Esophagus squamous epithelium (tissue), 5 donors: Measurements from ENCODE around the gene VIM. TPM values are rescaled to one million over a fixed set of nuclear protein-coding genes. Genes with fewer than 3 reads are reported as not detected.
"Not testable (repeated sequence)": the region's sequence is repeated elsewhere in the genome, so short reads cannot be mapped to it uniquely, and the experiment has no call there.

Experiments used
- DNase-seq: peaks from one replicate; lab custom pipeline; 2025; lab: John Stamatoyannopoulos, UW
- H3K27ac ChIP-seq, 4 donors: fragments of 200-600 bp; sonication (generic); one replicate each; pipeline ENCODE4 v1.5.1; 2016 to 2019; ENCODE audit warnings: mild to moderate bottlenecking in 1 of 4
- H3K27me3 ChIP-seq, 4 donors: fragments of 200-600 bp; sonication (generic); 1 replicate in 3 of 4; 2 replicates in 1 of 4; pipeline versions ENCODE4 v1.5.1 to v1.6.0; 2017 to 2021; ENCODE audit warnings: antibody characterized with exemption in 1 of 4
- H3K36me3 ChIP-seq, 3 donors: fragments of 200-600 bp; sonication (generic); one replicate each; pipeline ENCODE4 v1.5.1; 2016 to 2019
- H3K4me1 ChIP-seq, 3 donors: fragments of 200-600 bp; sonication (generic); one replicate each; pipeline ENCODE4 v1.5.1; 2017 to 2019
- H3K4me3 ChIP-seq, 4 donors: fragments of 200-600 bp; sonication (generic); 1 replicate in 3 of 4; 2 replicates in 1 of 4; pipeline ENCODE4 v1.5.1; 2016 to 2019; ENCODE audit warnings: mild to moderate bottlenecking in 2 of 4, moderate library complexity in 1 of 4
- H3K9me3 ChIP-seq, 3 donors: fragments of 200-600 bp; sonication (generic); one replicate each; pipeline ENCODE4 v1.5.1; 2016 to 2019
- CTCF ChIP-seq, 6 experiments: fragments of 450-650 bp in 4 of 6; fragments of 200-600 bp in 2 of 6; sonication (generic) in 2 of 6; IDR thresholded peaks; one replicate each; pipeline ENCODE4 v1.5.1; 2016 to 2019; ENCODE audit warnings: antibody characterized with exemption in 6 of 6, mild to moderate bottlenecking in 4 of 6, moderate library complexity in 4 of 6
- POLR2A ChIP-seq, 4 donors: fragments of 450-650 bp; IDR thresholded peaks; one replicate each; pipeline ENCODE4 v1.6.1; 2017; ENCODE audit warnings: antibody characterized with exemption in 4 of 4, mild to moderate bottlenecking in 4 of 4, moderate library complexity in 3 of 4
- WGBS, 2 donors: methylation state at CpG; one replicate each; pipeline ENCODE4 v1.1.5; 2018; 5-methylcytosine and 5-hydroxymethylcytosine counted together
- intact Hi-C: fragments of 100-400 bp; cut with DNase I; formaldehyde crosslinking; loops from one replicate; pipeline ENCODE4 v1.15.0; 2022
- total RNA-seq, 4 donors: library from RNA; depleted of rRNA; stranded (reverse); fragments of >200 nt; gene quantifications; one replicate each; pipeline ENCODE4 v1.1.0, GENCODE V29; 2016
- donor health status: DM: yes; HTN: yes; CAD: no.

Gene VIM
- total RNA-seq, 4 donors from 2014 or later: 55.2 to 1,252 (median 375) TPM

DNA sequence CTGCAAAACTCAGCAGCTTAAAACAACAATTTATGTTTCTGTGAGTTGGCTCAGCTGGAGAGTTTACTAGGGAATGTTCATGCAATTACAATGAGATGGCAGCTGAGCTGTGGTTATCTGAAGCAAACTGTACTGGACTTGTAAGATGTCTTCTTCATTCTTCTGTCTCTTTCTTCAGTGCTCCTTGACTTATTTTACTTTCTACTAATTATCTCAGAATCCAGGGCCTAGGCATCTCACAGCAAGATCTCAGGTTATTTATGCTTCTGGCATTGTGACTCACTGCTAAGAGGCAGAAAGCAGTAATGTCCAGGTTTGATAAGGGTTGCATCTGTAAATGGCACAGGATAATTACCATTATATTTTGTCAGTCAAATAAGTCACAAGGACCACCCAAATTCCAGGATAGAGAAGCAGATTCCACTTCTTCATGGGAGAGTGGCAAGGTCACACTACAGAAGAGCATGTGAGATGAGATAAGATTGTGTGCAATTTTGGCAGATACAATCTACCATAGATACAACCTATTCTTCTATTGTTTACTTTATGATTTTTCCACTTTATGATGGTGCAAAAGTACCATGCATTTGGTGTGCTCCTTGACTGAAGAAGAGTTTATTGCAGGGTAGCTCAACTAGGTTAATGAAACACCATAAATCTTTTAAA is 16.8 kb downstream of the VIM start:
- TF ChIP-seq CTCF (IDR thresholded peaks at IDR 0.05) (no peak), POLR2A (IDR thresholded peaks at IDR 0.05) (no peak)
- intact Hi-C loops: no loop called here

GRCh38 chr10:17247210-17247609 is 19.2 kb downstream of the VIM start:
- H3K36me3 ChIP-seq: no peaks in the 10 kb centered on the region
- intact Hi-C loops: no loop called here
- no peak overlapping the region for H3K27ac ChIP-seq
- no peaks in the 10 kb centered on the region for H3K27me3 ChIP-seq
- TF ChIP-seq POLR2A (IDR thresholded peaks at IDR 0.05) (no peak), CTCF (IDR thresholded peaks at IDR 0.05) (no peak)
- 50 to 60% methylated on average over 1 of the region's 1 CpG for WGBS, 2 donors
- no peaks in the 10 kb centered on the region for H3K9me3 ChIP-seq
- no peak overlapping the region for H3K4me3 ChIP-seq
- DNase-seq: no peak
- no peaks in the 10 kb centered on the region for H3K4me1 ChIP-seq

More for the DNA sequence above, 16.8 kb downstream of the VIM start:
- DNase-seq: no peak
- H3K9me3 ChIP-seq: no peaks in the 10 kb centered on the region
- H3K4me1 ChIP-seq: no peaks in the 10 kb centered on the region
- H3K4me3 ChIP-seq: no peak overlapping the region
- no peaks in the 10 kb centered on the region for H3K27me3 ChIP-seq
- no peak overlapping the region for H3K27ac ChIP-seq
- no peaks in the 10 kb centered on the region for H3K36me3 ChIP-seq

- no peak for DNase-seq
- TF ChIP-seq POLR2A (IDR thresholded peaks at IDR 0.05) (no peak), CTCF (IDR thresholded peaks at IDR 0.05) (no peak)
- no peaks in the 10 kb centered on the region for H3K36me3 ChIP-seq
- no peaks in the 10 kb centered on the region for H3K27me3 ChIP-seq
- no peaks in the 10 kb centered on the region for H3K9me3 ChIP-seq
- no peak overlapping the region for H3K27ac ChIP-seq
- intact Hi-C loops: no loop called here
- H3K4me3 ChIP-seq: no peak overlapping the region
- WGBS, 2 donors: 85 to 92% methylated on average over 1 of the region's 1 CpG
- no peaks in the 10 kb centered on the region for H3K4me1 ChIP-seq
Measured at GRCh38 chr10:17248964-17249363, 20.9 kb downstream of the VIM start.

DNA sequence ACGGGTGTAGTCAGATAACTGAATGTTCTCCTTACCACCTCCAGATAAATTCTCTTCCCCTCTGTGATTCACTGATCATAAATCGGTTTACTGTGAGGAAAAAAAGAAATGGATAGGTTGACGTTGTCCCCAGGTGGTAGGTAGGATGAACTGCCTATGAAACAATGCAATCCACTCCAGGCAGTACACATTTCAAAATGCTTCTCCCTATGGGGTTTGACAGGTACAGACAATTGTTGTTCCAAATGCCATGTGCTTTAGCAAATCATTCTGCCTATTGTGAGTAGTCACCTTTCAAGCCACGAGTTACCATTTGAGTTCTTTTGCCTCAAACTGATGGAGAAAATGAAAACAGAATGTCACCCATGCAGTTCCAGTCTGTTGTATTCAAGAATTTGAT is 21.8 kb downstream of the VIM start:
- Histone ChIP-seq H3K4me1 (no peaks in the 10 kb centered on the region), H3K27me3 (no peaks in the 10 kb centered on the region), H3K4me3 (no peak overlapping the region), H3K9me3 (no peaks in the 10 kb centered on the region), H3K36me3 (no peaks in the 10 kb centered on the region), H3K27ac (no peak overlapping the region)
- DNase-seq: no peak
- TF ChIP-seq POLR2A (IDR thresholded peaks at IDR 0.05) (no peak), CTCF (IDR thresholded peaks at IDR 0.05) (no peak)
- intact Hi-C loops: no loop called here
- WGBS, 2 donors: 46 to 51% methylated on average over 4 of the region's 4 CpGs

DNA sequence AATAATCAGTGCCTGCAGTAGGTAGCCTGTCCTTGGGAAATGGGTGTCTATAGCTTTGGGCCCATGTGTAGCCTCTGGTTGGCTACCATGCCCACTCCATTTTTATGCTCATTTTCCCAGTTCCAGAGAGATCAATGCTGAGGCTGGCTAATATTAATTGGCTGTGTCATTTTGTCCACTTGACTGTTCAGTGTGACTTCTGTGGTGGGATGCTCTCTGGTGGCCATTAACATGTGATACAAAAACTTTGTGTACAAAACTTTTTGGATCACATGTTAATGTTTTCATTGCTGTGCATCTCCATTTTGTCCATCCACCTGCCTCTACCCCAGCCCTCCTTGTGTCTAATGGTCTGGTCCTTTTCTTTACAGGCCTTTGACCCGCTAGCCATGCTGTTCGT is 22.7 kb downstream of the VIM start:
- Histone ChIP-seq H3K9me3 (no peaks in the 10 kb centered on the region), H3K36me3 (no peaks in the 10 kb centered on the region), H3K4me1 (no peaks in the 10 kb centered on the region), H3K4me3 (no peak overlapping the region), H3K27ac (no peak overlapping the region), H3K27me3 (no peaks in the 10 kb centered on the region)
- 92 to 100% methylated on average over 2 of the region's 2 CpGs for WGBS, 2 donors
- DNase-seq: no peak
- TF ChIP-seq CTCF (IDR thresholded peaks at IDR 0.05) (no peak), POLR2A (IDR thresholded peaks at IDR 0.05) (no peak)
- intact Hi-C loops: no loop called here

DNA sequence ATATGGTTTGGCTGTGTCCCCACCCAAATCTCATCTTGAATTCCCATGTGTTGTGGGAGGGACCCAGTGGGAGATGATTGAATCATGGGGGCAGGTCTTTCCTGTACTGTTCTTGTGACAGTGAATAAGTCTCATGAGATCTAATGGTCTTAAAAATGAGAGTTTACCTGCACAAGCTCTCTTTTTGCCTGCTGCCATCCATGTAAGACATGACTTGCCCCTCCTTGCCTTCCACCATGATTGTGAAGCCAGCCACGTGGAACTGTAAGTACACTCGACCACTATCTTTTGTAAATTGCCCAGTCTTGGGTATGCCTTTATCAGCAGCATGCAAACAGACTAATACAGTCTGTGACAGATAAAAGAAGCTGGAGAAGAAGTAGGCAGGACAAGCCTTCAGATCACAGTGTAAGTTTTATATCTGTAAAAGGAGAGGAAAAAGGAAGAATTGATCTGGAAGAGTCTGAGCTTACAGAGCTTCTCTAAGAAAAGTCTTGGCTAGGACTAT is 26.6 kb downstream of the VIM start:
- not testable (repeated sequence) for H3K4me3 ChIP-seq, H3K9me3 ChIP-seq, H3K27ac ChIP-seq, DNase-seq, H3K4me1 ChIP-seq, H3K27me3 ChIP-seq, H3K36me3 ChIP-seq
- intact Hi-C loops: loop anchor here (5.0 kb wide), 1 partner anchor 412 kb away; no protein-coding TSS in a partner anchor
- WGBS, 2 donors: 73 to 82% methylated on average over 2 of the region's 2 CpGs
